Epidermal melanocyte (primary cell): ENCODE results near the gene NCF4.

ENCODE experiments used
- DNase-seq: peaks from one replicate; pipeline ENCODE4 v3.0.0; 2011; ENCODE audit warnings: low spot score; ENCODE audit not compliant: insufficient read length

Gene NCF4

GRCh38 chr22:36838119-36839030 lies 22.4 kb upstream of the NCF4 start:
- DNase-seq, result no peak

- no peak for DNase-seq
Observed at GRCh38 chr22:36839356-36840073, 21.3 kb upstream of the NCF4 start.

GRCh38 chr22:36840106-36840505 lies 20.7 kb upstream of the NCF4 start:
- DNase-seq, result no peak

- DNase-seq, result no peak
Observed at GRCh38 chr22:36846271-36846670, 14.5 kb upstream of the NCF4 start.

GRCh38 chr22:36846949-36847348 lies 13.9 kb upstream of the NCF4 start:
- no peak for DNase-seq

- DNase-seq, result no peak
Observed at GRCh38 chr22:36850056-36850455, 10.8 kb upstream of the NCF4 start.

- no peak for DNase-seq
Observed at GRCh38 chr22:36850682-36851081, 10.1 kb upstream of the NCF4 start.

- no peak for DNase-seq
Observed at GRCh38 chr22:36852056-36852973, 8.5 kb upstream of the NCF4 start.

- no peak for DNase-seq
Observed at GRCh38 chr22:36853407-36854099, 7.3 kb upstream of the NCF4 start.

GRCh38 chr22:36855478-36855877 lies 5.3 kb upstream of the NCF4 start:
- no peak for DNase-seq

GRCh38 chr22:36856121-36856791 lies 4.5 kb upstream of the NCF4 start:
- DNase-seq, result peak; percentile 79

GRCh38 chr22:36856792-36857135 lies 4.0 kb upstream of the NCF4 start:
- DNase-seq, result no peak

- DNase-seq, result no peak
Observed at GRCh38 chr22:36858156-36858555, 2.6 kb upstream of the NCF4 start.

GRCh38 chr22:36858966-36859365 lies 1.8 kb upstream of the NCF4 start:
- no peak for DNase-seq

- no peak for DNase-seq
Observed at GRCh38 chr22:36860017-36860416, 789 bp upstream of the NCF4 start.

GRCh38 chr22:36860438-36860820 lies 377 bp upstream of the NCF4 start:
- DNase-seq, result no peak

GRCh38 chr22:36862251-36863242 lies 1.7 kb downstream of the NCF4 start:
- DNase-seq, result no peak

- no peak for DNase-seq
Observed at GRCh38 chr22:36863281-36863680, 2.5 kb downstream of the NCF4 start.

- no peak for DNase-seq
Observed at GRCh38 chr22:36863979-36864378, 3.2 kb downstream of the NCF4 start.
